ENCODE data around the gene PRPF8. TPM values are rescaled to one million over a fixed set of nuclear protein-coding genes. Genes with fewer than 3 reads are reported as not detected.
A peak's percentile ranks its signal among the peaks of the same experiment; 100 is the strongest.

The PRPF8 gene
- total and polyA plus RNA-seq, 8 donors: 33.6 to 252 (median 147) TPM

GRCh38 chr17:1727876-1728630 is 43.4 kb upstream of the PRPF8 start:
- peak in 1 of 2 donors; percentile 3 for DNase-seq
- Histone ChIP-seq H3K27me3 (no peaks in the 10 kb centered on the region), H3K9me3 (no peaks in the 10 kb centered on the region), H3K4me3 (no peak overlapping the region), H3K4me1 (peaks cover 37 to 79% (median 65%) of the 10 kb centered on the region in 4 donors), H3K36me3 (peaks cover 31 to 69% (median 63%) of the 10 kb centered on the region in 4 donors), H3K27ac (peak overlapping the region in 1 of 5 donors; percentile 88)
- 86 to 92% (median 90%) methylated on average over 24 to 28 of the region's 28 CpGs for WGBS, 5 donors
- intact Hi-C loops (cut with DNase I; ENCODE audit: low total_unique reads): loop anchor here (10.0 kb wide), 1 partner anchor 47 kb away; no protein-coding TSS in a partner anchor
- TF ChIP-seq EP300 (IDR thresholded peaks at IDR 0.05) (no peak), POLR2A (IDR thresholded peaks at IDR 0.05) (no peak), CTCF (IDR thresholded peaks at IDR 0.05) (no peak), POLR2AphosphoS5 (IDR thresholded peaks at IDR 0.05) (no peak)

- H3K4me3 ChIP-seq: no peak overlapping the region
- H3K4me1 ChIP-seq: peaks cover 37 to 84% (median 70%) of the 10 kb centered on the region in 4 donors
- no peaks in the 10 kb centered on the region for H3K27me3 ChIP-seq
- 77 to 91% (median 85%) methylated on average over 14 to 21 of the region's 21 CpGs for WGBS, 5 donors
- intact Hi-C loops (cut with DNase I; ENCODE audit: low total_unique reads): loop anchor here (10.0 kb wide), 1 partner anchor 47 kb away; no protein-coding TSS in a partner anchor
- no peak for DNase-seq
- TF ChIP-seq CTCF (IDR thresholded peaks at IDR 0.05): no peak
- TF ChIP-seq POLR2A (IDR thresholded peaks at IDR 0.05): no peak
- no peak for TF ChIP-seq POLR2AphosphoS5 (IDR thresholded peaks at IDR 0.05)
- TF ChIP-seq EP300 (IDR thresholded peaks at IDR 0.05): no peak
- H3K9me3 ChIP-seq: no peaks in the 10 kb centered on the region
- peaks cover 26 to 62% (median 56%) of the 10 kb centered on the region in 4 donors for H3K36me3 ChIP-seq
- no peak overlapping the region for H3K27ac ChIP-seq
Observed at GRCh38 chr17:1727258-1727789, 42.7 kb upstream of the PRPF8 start.

GRCh38 chr17:1726626-1727257 is 42.1 kb upstream of the PRPF8 start:
- H3K27ac ChIP-seq: no peak overlapping the region
- peak in 1 of 2 donors; percentile 6 for DNase-seq
- H3K4me1 ChIP-seq: peaks cover 37 to 84% (median 70%) of the 10 kb centered on the region in 4 donors
- H3K36me3 ChIP-seq: peaks cover 24 to 57% (median 53%) of the 10 kb centered on the region in 4 donors
- no peaks in the 10 kb centered on the region for H3K9me3 ChIP-seq
- H3K4me3 ChIP-seq: no peak overlapping the region
- TF ChIP-seq EP300 (IDR thresholded peaks at IDR 0.05) (no peak), POLR2AphosphoS5 (IDR thresholded peaks at IDR 0.05) (no peak), CTCF (IDR thresholded peaks at IDR 0.05) (no peak), POLR2A (IDR thresholded peaks at IDR 0.05) (no peak)
- WGBS, 5 donors: 59 to 82% (median 75%) methylated on average over 11 to 18 of the region's 18 CpGs
- H3K27me3 ChIP-seq: no peaks in the 10 kb centered on the region
- intact Hi-C loops (cut with DNase I; ENCODE audit: low total_unique reads): loop anchor here (10.0 kb wide), 1 partner anchor 48 kb away; no protein-coding TSS in a partner anchor
